GM12874 (cell line): ENCODE measurements around the gene DCTPP1.

Source experiments
- CTCF ChIP-seq: IDR thresholded peaks from 2 replicates; pipeline ENCODE4 v1.5.1; 2011; ENCODE audit warnings: low read depth, mild to moderate bottlenecking, control low read depth, low read length, moderate library complexity; ENCODE audit not compliant: insufficient read depth

DCTPP1 gene

GRCh38 chr16:30414159-30414558 lies 15.7 kb downstream of the DCTPP1 start:
- TF ChIP-seq CTCF: no peak

GRCh38 chr16:30413112-30413806 lies 16.6 kb downstream of the DCTPP1 start:
- TF ChIP-seq CTCF: no peak

GRCh38 chr16:30409125-30410060 lies 20.4 kb downstream of the DCTPP1 start:
- peak; percentile 91 for TF ChIP-seq CTCF

- TF ChIP-seq CTCF: no peak
These were observed 21.9 kb downstream of the DCTPP1 start for GRCh38 chr16:30407804-30408534.

- 0 out of 2 replicates have a peak, but pooled peaks have one; percentile 5 for TF ChIP-seq CTCF
These were observed 22.6 kb downstream of the DCTPP1 start, which contains the start of gene ZNF771 for GRCh38 chr16:30407102-30407803. Gene ZNF771, plus strand, starts transcription at chr16:30407606. Its CDS starts 448 bp downstream, at chr16:30408054.

- TF ChIP-seq CTCF: no peak
These were observed 23.1 kb downstream of the DCTPP1 start for GRCh38 chr16:30406795-30407101.
